Measurements from ENCODE around the gene ATP6V0E2. TPM values are rescaled to one million over a fixed set of nuclear protein-coding genes. Genes with fewer than 3 reads are reported as not detected.

Gene ATP6V0E2
- total RNA-seq, 1 experiment from 2014 or later = 19.0 TPM

GRCh38 chr7:149836434-149836833 is 37.3 kb upstream of the ATP6V0E2 start:
- no peak overlapping the region for H2BK15ac ChIP-seq (ENCODE audit: low read depth, low read length)

More at GRCh38 chr7:149836434-149836833, 37.3 kb upstream of the ATP6V0E2 start:
- H4K5ac ChIP-seq (ENCODE audit: insufficient read length, low read depth, low read length) = no peak overlapping the region
- no peaks in the 10 kb centered on the region for H3K79me2 ChIP-seq (ENCODE audit: insufficient read depth, low read length)
- Mint-ChIP-seq H3K4me1 (peaks cover 19 to 25% of the 10 kb centered on the region in 2 experiments), H3K4me3 (no peak overlapping the region), H3K36me3 (ENCODE audit: insufficient read depth in 1 of 3, low read depth in 3 of 3) (no peaks in the 10 kb centered on the region), H3K9me3 (no peaks in the 10 kb centered on the region; a peak in 1 of 5 replicates), H3K27me3 (ENCODE audit: low read depth) (peaks cover 50% of the 10 kb centered on the region), H3K27ac (no peak overlapping the region)
- DNase-seq = no peak
- no CpG with 5 or more reads among the region's 1 CpG for WGBS (ENCODE audit: extremely low coverage, insufficient read length, low lambda C conversion rate)
- no peak overlapping the region for H4K91ac ChIP-seq (ENCODE audit: insufficient read length, low read depth, low read length)
- H3K4ac ChIP-seq (ENCODE audit: low read depth, low read length) = no peak overlapping the region
- no peak overlapping the region for H3K9ac ChIP-seq (ENCODE audit: extremely low read depth, insufficient read length, low read length)
- no peak overlapping the region for H2BK120ac ChIP-seq (ENCODE audit: low read depth, low read length, poor library complexity, severe bottlenecking)
- H3K4me2 ChIP-seq (ENCODE audit: insufficient read depth, insufficient read length, low read length) = no peak overlapping the region
- no peaks in the 10 kb centered on the region for H3K4me1 ChIP-seq (ENCODE audit: insufficient read depth, low read length)
- H3K79me1 ChIP-seq (ENCODE audit: insufficient read depth, low read depth, low read length, poor library complexity, severe bottlenecking) = no peaks in the 10 kb centered on the region
- no peak for TF ChIP-seq CTCF (conservative IDR thresholded peaks at IDR 0.05)
- no peak overlapping the region for H3T11ph ChIP-seq (ENCODE audit: low read length)
- no peak overlapping the region for H2BK5ac ChIP-seq (ENCODE audit: insufficient read length, low read length)
- H2AK5ac ChIP-seq (ENCODE audit: insufficient read length, low read length) = no peak overlapping the region
- H3K18ac ChIP-seq (ENCODE audit: insufficient read length, low read depth, low read length) = no peak overlapping the region
- no peaks in the 10 kb centered on the region for H4K20me1 ChIP-seq (ENCODE audit: control insufficient read depth, insufficient read depth, insufficient read length)
- H4K8ac ChIP-seq (replicated peaks; ENCODE audit: insufficient read length, low read depth, low read length) = no peak overlapping the region
- no peak overlapping the region for H3K14ac ChIP-seq (ENCODE audit: insufficient read depth, low read length)
- 0 out of 2 replicates have a peak, but pooled peaks cover 2% of the 10 kb centered on the region for H3K27me3 ChIP-seq (ENCODE audit: insufficient read depth, low read length)
- no peak overlapping the region for H2BK12ac ChIP-seq (ENCODE audit: insufficient read length, low read depth, low read length)
- H2AFZ ChIP-seq (ENCODE audit: low read length) = no peak overlapping the region
- H3K23ac ChIP-seq (ENCODE audit: insufficient read length, low read depth, low read length) = no peak overlapping the region
- peaks cover 6% of the 10 kb centered on the region for H3K23me2 ChIP-seq (ENCODE audit: insufficient read length, low read depth, low read length, poor library complexity, severe bottlenecking)
- no peak overlapping the region for H3K27ac ChIP-seq (ENCODE audit: insufficient read length, low read depth, low read length)
- H3K56ac ChIP-seq (ENCODE audit: insufficient read length, low read depth, low read length) = no peak overlapping the region
- H2BK20ac ChIP-seq (ENCODE audit: low read depth, low read length, poor library complexity, severe bottlenecking) = no peak overlapping the region
- H3K9me3 ChIP-seq (ENCODE audit: control insufficient read depth, low read depth, low read length) = no peaks in the 10 kb centered on the region
